Activated B cell treated with CpG ODN at 0.5 μM for 24 hours (primary cell): ENCODE results near the gene CNTNAP2. TPM values are rescaled to one million over a fixed set of nuclear protein-coding genes. Genes with fewer than 3 reads are reported as not detected.

Experiments
- ATAC-seq: fragments of 200-7000 bp; cut with Tn5 transposase; one replicate; pipeline ENCODE4 v1.10.0; 2021; ENCODE audit warnings: low read depth, mild to moderate bottlenecking, moderate library complexity
- CTCF ChIA-PET: fragments of 350-600 bp; sonication (Branson Sonifier 250); formaldehyde crosslinking; loops from one replicate; lab custom pipeline; 2021; ENCODE audit warnings: antibody characterized with exemption; lab: Charles Lee
- POLR2A ChIA-PET: fragments of 350-600 bp; sonication (Branson Sonifier 250); formaldehyde crosslinking; loops from one replicate; lab custom pipeline; 2021; ENCODE audit warnings: antibody characterized with exemption; lab: Charles Lee
- DNase-seq: peaks from one replicate; pipeline ENCODE4 v3.0.0; 2022
- H3K27ac Mint-ChIP-seq: one replicate; pipeline ENCODE4 v1.8.0; 2020; ENCODE audit warnings: mixed read lengths
- H3K27me3 Mint-ChIP-seq: one replicate; pipeline ENCODE4 v1.8.0; 2021; ENCODE audit warnings: mixed read lengths
- H3K36me3 Mint-ChIP-seq: one replicate; pipeline ENCODE4 v1.8.0; 2021; ENCODE audit warnings: low read depth, mixed read lengths
- H3K4me1 Mint-ChIP-seq: one replicate; pipeline ENCODE4 v1.8.0; 2021; ENCODE audit warnings: mixed read lengths
- H3K4me3 Mint-ChIP-seq: one replicate; pipeline ENCODE4 v1.8.0; 2020; ENCODE audit warnings: mild to moderate bottlenecking, mixed read lengths
- H3K9me3 Mint-ChIP-seq: one replicate; pipeline ENCODE4 v1.8.0; 2020; ENCODE audit warnings: mixed read lengths
- CTCF ChIP-seq: fragments of 200-600 bp; IDR thresholded peaks from one replicate; pipeline ENCODE4 v1.8.0; 2022; ENCODE audit warnings: antibody characterized with exemption, mild to moderate bottlenecking
- intact Hi-C: fragments of 100-400 bp; cut with micrococcal nuclease; formaldehyde crosslinking; loops from one replicate; pipeline ENCODE4 v1.15.1; 2024
- total RNA-seq: library from RNA; stranded (reverse); gene quantifications from 2 replicates; pipeline ENCODE4 v1.2.3, GENCODE V29; 2022

CNTNAP2 gene
- total RNA-seq, 1 donor from 2014 or later: 0.84 TPM

DNA sequence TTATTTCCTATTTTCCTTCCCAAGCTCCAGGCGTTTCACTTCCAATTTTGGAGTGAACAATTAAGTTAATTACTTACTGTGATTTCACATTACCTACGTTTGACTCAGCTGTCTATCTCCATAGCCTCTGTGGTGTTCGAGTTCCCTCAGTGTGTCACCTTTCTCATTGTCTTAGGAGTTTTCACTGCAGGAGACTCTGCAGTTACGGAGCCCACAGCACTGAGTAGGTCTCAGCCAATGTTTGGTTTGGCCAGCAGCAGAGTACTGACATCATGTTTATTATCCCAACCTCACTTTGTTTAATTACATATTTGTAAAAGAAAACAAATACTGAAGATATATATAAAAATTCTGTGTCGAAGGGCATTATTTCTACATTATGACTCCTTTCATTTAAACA is 1123.9 kb downstream of the CNTNAP2 start:
- intact Hi-C loops: no loop called here
- Mint-ChIP-seq H3K36me3 (no peaks in the 10 kb centered on the region), H3K9me3 (no peaks in the 10 kb centered on the region), H3K27ac (no peak overlapping the region), H3K4me3 (no peak overlapping the region), H3K4me1 (peaks cover 2% of the 10 kb centered on the region), H3K27me3 (no peaks in the 10 kb centered on the region)
- ATAC-seq: no peak
- CTCF ChIA-PET: no interaction called here
- POLR2A ChIA-PET: no interaction called here
- no peak for DNase-seq
- no peak for TF ChIP-seq CTCF

DNA sequence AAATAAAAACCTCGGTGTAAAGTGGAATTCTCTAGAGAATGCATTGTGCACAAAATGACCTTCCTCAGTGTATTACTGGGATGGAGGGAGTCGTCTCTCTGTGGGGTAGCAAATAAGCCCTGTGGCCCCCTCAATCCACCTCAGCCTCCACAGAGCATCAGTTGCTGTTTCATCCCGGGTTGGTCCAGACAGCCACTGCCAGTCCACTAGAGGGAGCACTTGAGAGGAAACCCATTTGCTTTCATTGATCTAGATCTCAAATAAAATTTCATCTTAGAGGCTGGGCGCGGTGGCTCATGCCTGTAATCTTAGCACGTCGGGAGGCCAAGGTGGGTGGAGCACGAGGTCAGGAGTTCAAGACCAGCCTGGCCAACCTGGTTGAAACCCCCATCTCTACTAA is 1128.7 kb downstream of the CNTNAP2 start:
- Mint-ChIP-seq H3K27me3 (no peaks in the 10 kb centered on the region), H3K4me1 (peaks cover 2% of the 10 kb centered on the region), H3K9me3 (no peaks in the 10 kb centered on the region), H3K36me3 (no peaks in the 10 kb centered on the region), H3K4me3 (no peak overlapping the region), H3K27ac (no peak overlapping the region)
- ChIA-PET CTCF (no interaction called here), POLR2A (no interaction called here)
- intact Hi-C loops: loop anchor here (2.0 to 5.0 kb wide), 2 partner anchors 840 to 997 kb away; no protein-coding TSS in a partner anchor
- ATAC-seq: no peak
- DNase-seq: no peak
- no peak for TF ChIP-seq CTCF

DNA sequence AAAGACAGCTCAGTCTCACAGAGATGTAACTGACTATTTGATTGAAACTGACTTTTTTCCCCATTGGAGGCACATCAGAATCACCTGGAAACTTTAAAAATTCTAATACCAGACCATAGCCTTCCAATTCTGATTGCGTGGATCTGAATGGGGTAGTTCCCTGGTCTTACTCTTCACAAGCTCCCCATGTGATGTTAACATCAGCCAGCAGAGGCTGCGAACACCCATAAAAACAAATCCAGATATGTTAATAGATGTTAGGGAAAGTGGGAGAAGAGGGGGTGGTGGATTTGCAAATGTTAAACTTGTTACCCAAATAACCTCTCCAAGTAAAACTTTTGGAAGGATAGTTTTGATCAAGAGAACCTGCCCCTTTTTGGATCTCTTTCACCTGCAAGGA is 1133.4 kb downstream of the CNTNAP2 start:
- ChIA-PET POLR2A (no interaction called here), CTCF (no interaction called here)
- Mint-ChIP-seq H3K4me1 (peaks cover 2% of the 10 kb centered on the region), H3K27me3 (no peaks in the 10 kb centered on the region), H3K4me3 (no peak overlapping the region), H3K27ac (no peak overlapping the region), H3K36me3 (no peaks in the 10 kb centered on the region), H3K9me3 (no peaks in the 10 kb centered on the region)
- intact Hi-C loops: loop anchor here (5.0 kb wide), 1 partner anchor 992 kb away; no protein-coding TSS in a partner anchor
- no peak for TF ChIP-seq CTCF
- no peak for ATAC-seq
- no peak for DNase-seq

GRCh38 chr7:147251751-147252325 is 1135.2 kb downstream of the CNTNAP2 start:
- TF ChIP-seq CTCF: no peak
- POLR2A ChIA-PET: no interaction called here
- H3K36me3 Mint-ChIP-seq: no peaks in the 10 kb centered on the region
- no peaks in the 10 kb centered on the region for H3K9me3 Mint-ChIP-seq
- H3K27me3 Mint-ChIP-seq: no peaks in the 10 kb centered on the region
- no peak overlapping the region for H3K4me3 Mint-ChIP-seq
- no peak overlapping the region for H3K27ac Mint-ChIP-seq
- CTCF ChIA-PET: no interaction called here
- DNase-seq: no peak
- intact Hi-C loops: no loop called here
- no peaks in the 10 kb centered on the region for H3K4me1 Mint-ChIP-seq
- no peak for ATAC-seq

GRCh38 chr7:147261693-147262092 is 1145.1 kb downstream of the CNTNAP2 start:
- Mint-ChIP-seq H3K27ac (no peak overlapping the region), H3K27me3 (no peaks in the 10 kb centered on the region), H3K9me3 (peaks cover 3% of the 10 kb centered on the region), H3K4me1 (no peaks in the 10 kb centered on the region), H3K36me3 (no peaks in the 10 kb centered on the region), H3K4me3 (no peak overlapping the region)
- no peak for TF ChIP-seq CTCF
- ChIA-PET CTCF (no interaction called here), POLR2A (no interaction called here)
- intact Hi-C loops: no loop called here
- DNase-seq (no peak), ATAC-seq (no peak)
